PC-9 (cell line): ENCODE measurements around the gene DNAJC13. TPM values are rescaled to one million over a fixed set of nuclear protein-coding genes. Genes with fewer than 3 reads are reported as not detected.

ENCODE experiments used
- BruUV-seq: library from RNA; stranded (reverse); fragments of 400-500 nt; replicated peaks from 2 replicates; lab custom pipeline; 2021; lab: Mats Ljungman, UMichigan
- CTCF ChIA-PET: fragments of 300-600 bp; sonication (Branson Sonifier 250); formaldehyde crosslinking; loops from one replicate; lab custom pipeline; 2022; ENCODE audit warnings: antibody characterized with exemption; lab: Charles Lee
- POLR2A ChIA-PET: fragments of 300-600 bp; sonication (Branson Sonifier 250); formaldehyde crosslinking; loops from one replicate; lab custom pipeline; 2022; ENCODE audit warnings: antibody characterized with exemption; ENCODE audit not compliant: unreplicated experiment; lab: Charles Lee
- DNase-seq, 2 experiments: peaks; one replicate each; pipeline versions ENCODE4 v3.0.0 to v3.0.0-alpha.2; 2015 to 2022; ENCODE audit warnings: mixed read lengths in 1 of 2
- H2AFZ ChIP-seq: fragments of 200-600 bp; sonication (generic); 2 replicates; pipeline ENCODE4 v1.8.1; 2017; ENCODE audit warnings: antibody characterized with exemption
- H3F3A ChIP-seq: fragments of 200-600 bp; sonication (generic); 2 replicates; pipeline ENCODE4 v1.8.1; 2017; ENCODE audit warnings: antibody characterized with exemption, mild to moderate bottlenecking, low read depth; ENCODE audit not compliant: insufficient read depth
- H3K27ac ChIP-seq: fragments of 200-600 bp; sonication (generic); 2 replicates; pipeline ENCODE4 v1.6.1; 2016; ENCODE audit warnings: mixed run types
- H3K27me3 ChIP-seq: fragments of 200-600 bp; sonication (generic); 2 replicates; pipeline ENCODE4 v1.6.1; 2016; ENCODE audit warnings: low read depth, mixed run types; ENCODE audit not compliant: insufficient read depth
- H3K36me3 ChIP-seq: fragments of 200-600 bp; sonication (generic); 2 replicates; pipeline ENCODE4 v1.6.1; 2016; ENCODE audit warnings: low read depth, mixed run types
- H3K4me1 ChIP-seq: fragments of 200-600 bp; sonication (generic); replicated peaks from 2 replicates; pipeline ENCODE4 v1.6.1; 2016; ENCODE audit warnings: mixed run types; ENCODE audit not compliant: insufficient read depth
- H3K4me2 ChIP-seq: fragments of 200-600 bp; sonication (generic); 2 replicates; pipeline ENCODE4 v1.6.1; 2017; ENCODE audit warnings: mixed run types
- H3K4me3 ChIP-seq: fragments of 200-600 bp; sonication (generic); 2 replicates; pipeline ENCODE4 v1.6.1; 2016; ENCODE audit warnings: mixed run types
- H3K79me2 ChIP-seq: fragments of 200-600 bp; sonication (generic); 2 replicates; pipeline ENCODE4 v1.6.1; 2017; ENCODE audit warnings: low read depth, mixed run types
- H3K9me2 ChIP-seq: fragments of 200-600 bp; sonication (generic); 2 replicates; pipeline ENCODE4 v1.8.1; 2017; ENCODE audit warnings: mild to moderate bottlenecking; ENCODE audit not compliant: insufficient read depth
- H3K9me3 ChIP-seq: fragments of 200-600 bp; sonication (generic); 2 replicates; pipeline ENCODE4 v1.8.1; 2016; ENCODE audit warnings: low read depth; ENCODE audit not compliant: insufficient read depth
- H4K20me1 ChIP-seq: fragments of 200-600 bp; sonication (generic); 2 replicates; pipeline ENCODE4 v1.8.1; 2017; ENCODE audit not compliant: insufficient read depth
- EZH2 ChIP-seq: fragments of 200-600 bp; sonication (generic); IDR thresholded peaks from 2 replicates; pipeline ENCODE4 v1.8.0; 2017; ENCODE audit warnings: antibody characterized with exemption, low read depth
- intact Hi-C: fragments of 100-400 bp; cut with micrococcal nuclease; formaldehyde crosslinking; loops from one replicate; pipeline ENCODE4 v1.10.0; 2022; ENCODE audit not compliant: unreplicated experiment
- total RNA-seq: library from RNA; stranded (reverse); gene quantifications from 2 replicates; pipeline ENCODE4 v1.2.3, GENCODE V29; 2021
- TF ChIP-seq, protein P1 (sequence below): fragments of 200-600 bp; sonication (generic); conservative IDR thresholded peaks from 2 replicates; pipeline ENCODE4 v1.6.1; 2017; ENCODE audit warnings: mixed run types, antibody characterized with exemption, mild to moderate bottlenecking, moderate library complexity

DNAJC13 gene
- total RNA-seq, 1 experiment from 2014 or later: 56.6 TPM

DNA sequence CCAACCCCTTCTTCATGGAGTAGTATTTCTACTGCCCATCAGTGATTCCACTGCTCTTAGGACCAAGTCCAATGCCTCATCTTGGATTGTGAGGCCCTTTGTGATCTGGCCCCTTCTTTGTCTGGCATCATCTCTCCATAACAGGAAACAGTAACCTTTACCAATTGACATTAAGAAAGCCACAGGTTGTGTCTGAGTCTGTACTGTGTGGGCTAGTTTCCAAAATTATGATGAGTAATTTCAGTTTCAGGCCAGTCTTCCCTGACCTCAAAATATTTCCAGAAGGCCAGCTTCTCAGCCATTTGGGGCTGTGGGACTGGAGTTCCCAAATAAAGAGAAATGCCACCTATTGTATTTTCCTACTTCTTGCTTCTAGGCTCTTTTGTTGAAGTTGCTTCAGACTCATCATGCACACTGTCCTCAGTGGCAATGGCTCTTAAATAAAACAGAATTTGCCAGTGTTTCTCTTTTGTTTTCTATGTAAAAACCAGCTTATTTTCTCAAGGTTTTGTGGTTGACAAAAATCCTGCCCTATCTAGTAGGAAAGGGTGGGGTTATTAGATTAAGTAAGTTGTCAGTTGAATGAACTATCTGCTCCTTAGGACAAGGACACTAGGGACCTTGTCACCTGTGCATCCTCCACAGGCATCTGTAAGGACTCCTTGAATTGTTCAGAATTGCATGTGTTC lies 132.7 kb downstream of the DNAJC13 start:
- H2AFZ ChIP-seq: no peak overlapping the region
- POLR2A ChIA-PET: no interaction called here
- no peak for DNase-seq
- H3K4me1 ChIP-seq: peaks cover 8% of the 10 kb centered on the region; the same call in 1 of the 2 replicates
- H3K9me2 ChIP-seq: no peaks in the 10 kb centered on the region
- H3K36me3 ChIP-seq: no peaks in the 10 kb centered on the region
- intact Hi-C loops: no loop called here
- H3K27ac ChIP-seq: no peak overlapping the region
- H3K4me3 ChIP-seq: no peak overlapping the region
- H3K27me3 ChIP-seq: no peaks in the 10 kb centered on the region
- no TSS peak for BruUV-seq
- H3K79me2 ChIP-seq: no peaks in the 10 kb centered on the region
- no peaks in the 10 kb centered on the region for H3F3A ChIP-seq
- no peak overlapping the region for H3K4me2 ChIP-seq
- no peaks in the 10 kb centered on the region for H4K20me1 ChIP-seq
- H3K9me3 ChIP-seq: no peaks in the 10 kb centered on the region; the same call in 1 of the 2 replicates
- CTCF ChIA-PET: no interaction called here
- TF ChIP-seq, protein P1, sequence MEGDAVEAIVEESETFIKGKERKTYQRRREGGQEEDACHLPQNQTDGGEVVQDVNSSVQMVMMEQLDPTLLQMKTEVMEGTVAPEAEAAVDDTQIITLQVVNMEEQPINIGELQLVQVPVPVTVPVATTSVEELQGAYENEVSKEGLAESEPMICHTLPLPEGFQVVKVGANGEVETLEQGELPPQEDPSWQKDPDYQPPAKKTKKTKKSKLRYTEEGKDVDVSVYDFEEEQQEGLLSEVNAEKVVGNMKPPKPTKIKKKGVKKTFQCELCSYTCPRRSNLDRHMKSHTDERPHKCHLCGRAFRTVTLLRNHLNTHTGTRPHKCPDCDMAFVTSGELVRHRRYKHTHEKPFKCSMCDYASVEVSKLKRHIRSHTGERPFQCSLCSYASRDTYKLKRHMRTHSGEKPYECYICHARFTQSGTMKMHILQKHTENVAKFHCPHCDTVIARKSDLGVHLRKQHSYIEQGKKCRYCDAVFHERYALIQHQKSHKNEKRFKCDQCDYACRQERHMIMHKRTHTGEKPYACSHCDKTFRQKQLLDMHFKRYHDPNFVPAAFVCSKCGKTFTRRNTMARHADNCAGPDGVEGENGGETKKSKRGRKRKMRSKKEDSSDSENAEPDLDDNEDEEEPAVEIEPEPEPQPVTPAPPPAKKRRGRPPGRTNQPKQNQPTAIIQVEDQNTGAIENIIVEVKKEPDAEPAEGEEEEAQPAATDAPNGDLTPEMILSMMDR: no peak
- TF ChIP-seq EZH2: no peak

DNA sequence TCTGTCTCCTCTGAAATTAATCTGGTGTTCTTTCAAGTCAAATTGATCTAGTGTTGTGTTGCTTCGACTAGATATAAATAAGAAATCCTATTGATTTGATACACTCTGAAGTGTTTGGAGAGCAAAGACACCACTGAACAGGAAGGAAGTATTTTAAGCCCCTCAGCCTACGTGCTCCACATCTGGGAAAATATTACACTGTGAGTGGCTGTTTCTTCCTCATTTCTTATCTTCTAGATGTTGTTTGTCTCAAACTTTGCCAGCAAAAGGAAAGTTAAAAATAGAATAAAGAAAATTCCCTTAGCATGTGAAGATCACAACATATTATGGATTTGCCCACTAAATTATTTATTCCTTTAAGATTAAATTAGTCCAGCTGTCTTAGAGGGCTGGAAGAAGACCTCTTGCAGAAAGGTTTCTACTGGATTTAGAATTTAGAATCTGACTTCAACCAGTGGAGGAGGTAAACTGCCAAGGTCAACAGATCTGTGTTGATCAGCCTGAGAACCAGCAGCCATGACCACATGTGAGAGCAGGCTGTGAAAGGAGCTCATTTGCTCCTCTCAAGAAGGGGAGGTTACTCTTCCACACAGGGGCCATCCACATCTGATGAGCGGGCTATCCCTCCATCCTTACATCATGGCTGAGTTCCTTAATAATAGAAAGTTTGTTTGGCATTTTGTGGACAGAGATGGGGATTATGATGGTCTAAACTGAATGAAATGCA lies 133.4 kb downstream of the DNAJC13 start:
- Histone ChIP-seq H2AFZ (no peak overlapping the region), H3K79me2 (no peaks in the 10 kb centered on the region), H3K4me3 (no peak overlapping the region), H3K27ac (no peak overlapping the region), H3K9me3 (no peaks in the 10 kb centered on the region), H3K4me2 (no peak overlapping the region), H3K9me2 (no peaks in the 10 kb centered on the region), H4K20me1 (no peaks in the 10 kb centered on the region), H3K36me3 (no peaks in the 10 kb centered on the region), H3K4me1 (peaks cover 8% of the 10 kb centered on the region; the same call in 1 of the 2 replicates), H3F3A (no peaks in the 10 kb centered on the region), H3K27me3 (no peaks in the 10 kb centered on the region)
- BruUV-seq: no TSS peak
- intact Hi-C loops: no loop called here
- TF ChIP-seq, protein P1: no peak
- TF ChIP-seq EZH2: no peak
- DNase-seq: no peak
- CTCF ChIA-PET: no interaction called here
- POLR2A ChIA-PET: no interaction called here

DNA sequence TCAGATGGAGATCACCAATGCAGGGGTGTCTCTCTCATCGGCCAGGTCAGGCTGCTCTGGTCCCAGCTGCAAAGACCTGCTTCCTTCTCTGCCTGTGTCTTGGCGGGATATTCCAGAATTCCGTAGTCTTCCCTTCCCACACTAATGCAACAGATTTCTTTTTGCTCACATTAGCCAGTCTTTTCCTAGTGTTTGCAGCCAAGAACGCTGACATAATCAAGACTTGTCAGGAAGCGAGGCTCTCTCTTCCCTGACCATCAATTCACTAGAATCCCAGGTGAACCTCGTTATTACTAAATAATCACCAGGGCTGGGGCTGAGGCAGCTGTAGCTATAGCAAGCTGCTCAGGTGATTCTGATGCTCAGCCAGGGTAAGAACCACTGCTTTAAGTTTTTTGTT lies 136.5 kb downstream of the DNAJC13 start:
- H3F3A ChIP-seq: no peaks in the 10 kb centered on the region
- no peaks in the 10 kb centered on the region for H4K20me1 ChIP-seq
- TF ChIP-seq, protein P1: no peak
- no peak for TF ChIP-seq EZH2
- no TSS peak for BruUV-seq
- no peak for DNase-seq
- H3K27me3 ChIP-seq: no peaks in the 10 kb centered on the region
- no peak overlapping the region for H3K4me3 ChIP-seq
- H3K9me3 ChIP-seq: no peaks in the 10 kb centered on the region
- H3K4me2 ChIP-seq: no peak overlapping the region
- H3K79me2 ChIP-seq: no peaks in the 10 kb centered on the region
- H3K36me3 ChIP-seq: no peaks in the 10 kb centered on the region
- H3K9me2 ChIP-seq: no peaks in the 10 kb centered on the region
- H3K4me1 ChIP-seq: peaks cover 8% of the 10 kb centered on the region; the same call in 1 of the 2 replicates
- ChIA-PET CTCF (no interaction called here), POLR2A (no interaction called here)
- intact Hi-C loops: no loop called here
- no peak overlapping the region for H3K27ac ChIP-seq
- no peak overlapping the region for H2AFZ ChIP-seq
